Activated T-helper 2 cell treated with anti-CD3 and anti-CD28 coated beads, Interferon-gamma antibody, Interleukin-2, Interleukin-4, amounts not matched to agents 10 μg/mL and 5 μg/mL and 100 μg/mL, durations not matched to agents 14 hours and 24 hours and 36 hours (primary cell): ENCODE results near the gene MME. TPM values are rescaled to one million over a fixed set of nuclear protein-coding genes. Genes with fewer than 3 reads are reported as not detected.

ENCODE experiments used
- DNase-seq: peaks from one replicate; pipeline ENCODE4 v3.0.0; 2021; ENCODE audit warnings: low spot score
- H3K27ac Mint-ChIP-seq: one replicate; pipeline ENCODE4 v1.8.0; 2021; ENCODE audit warnings: mixed read lengths
- H3K27me3 Mint-ChIP-seq: one replicate; pipeline ENCODE4 v1.8.0; 2021; ENCODE audit warnings: low read depth, mixed read lengths
- H3K36me3 Mint-ChIP-seq: one replicate; pipeline ENCODE4 v1.8.0; 2021; ENCODE audit warnings: low read depth, mixed read lengths
- H3K4me1 Mint-ChIP-seq: one replicate; pipeline ENCODE4 v1.8.0; 2021; ENCODE audit warnings: low read depth, mixed read lengths
- H3K4me3 Mint-ChIP-seq: one replicate; pipeline ENCODE4 v1.8.0; 2021; ENCODE audit warnings: low read depth, mild to moderate bottlenecking, moderate library complexity, mixed read lengths
- H3K9me3 Mint-ChIP-seq: one replicate; pipeline ENCODE4 v1.8.0; 2021; ENCODE audit warnings: mixed read lengths
- intact Hi-C: fragments of 100-400 bp; cut with micrococcal nuclease; formaldehyde crosslinking; loops from one replicate; pipeline ENCODE4 v1.15.1; 2023
- total RNA-seq: library from RNA; stranded (reverse); gene quantifications from 2 replicates; pipeline ENCODE4 v1.2.3, GENCODE V29; 2022

The MME gene
- total RNA-seq, 1 donor from 2014 or later = not detected

- intact Hi-C loops = no loop called here
Observed at GRCh38 chr3:155164306-155164705, 84.2 kb downstream of the MME start.

GRCh38 chr3:155166441-155166840, 86.3 kb downstream of the MME start:
- Mint-ChIP-seq H3K9me3 (no peaks in the 10 kb centered on the region), H3K27ac (no peak overlapping the region), H3K4me3 (no peak overlapping the region), H3K4me1 (no peaks in the 10 kb centered on the region), H3K27me3 (no peaks in the 10 kb centered on the region), H3K36me3 (no peaks in the 10 kb centered on the region)
- DNase-seq = no peak
- intact Hi-C loops = no loop called here

More at GRCh38 chr3:155164306-155164705, 84.2 kb downstream of the MME start:
- no peaks in the 10 kb centered on the region for H3K9me3 Mint-ChIP-seq
- no peaks in the 10 kb centered on the region for H3K36me3 Mint-ChIP-seq
- no peak overlapping the region for H3K4me3 Mint-ChIP-seq
- DNase-seq = no peak
- no peak overlapping the region for H3K27ac Mint-ChIP-seq
- no peaks in the 10 kb centered on the region for H3K4me1 Mint-ChIP-seq
- no peaks in the 10 kb centered on the region for H3K27me3 Mint-ChIP-seq

GRCh38 chr3:155169197-155169596, 89.1 kb downstream of the MME start:
- no peak for DNase-seq
- Mint-ChIP-seq H3K9me3 (no peaks in the 10 kb centered on the region), H3K36me3 (no peaks in the 10 kb centered on the region), H3K4me1 (no peaks in the 10 kb centered on the region), H3K27me3 (no peaks in the 10 kb centered on the region), H3K27ac (no peak overlapping the region), H3K4me3 (no peak overlapping the region)
- intact Hi-C loops = no loop called here

- no peak overlapping the region for H3K4me3 Mint-ChIP-seq
- DNase-seq = no peak
- no peak overlapping the region for H3K27ac Mint-ChIP-seq
- H3K4me1 Mint-ChIP-seq = no peaks in the 10 kb centered on the region
- intact Hi-C loops = no loop called here
- no peaks in the 10 kb centered on the region for H3K9me3 Mint-ChIP-seq
- no peaks in the 10 kb centered on the region for H3K36me3 Mint-ChIP-seq
- H3K27me3 Mint-ChIP-seq = no peaks in the 10 kb centered on the region
Observed at GRCh38 chr3:155173771-155174170, 93.7 kb downstream of the MME start.

GRCh38 chr3:155178810-155179436, 98.8 kb downstream of the MME start:
- Mint-ChIP-seq H3K36me3 (no peaks in the 10 kb centered on the region), H3K4me3 (no peak overlapping the region), H3K27ac (no peak overlapping the region), H3K4me1 (peaks cover 3% of the 10 kb centered on the region), H3K9me3 (no peaks in the 10 kb centered on the region), H3K27me3 (peaks cover 3% of the 10 kb centered on the region)
- DNase-seq = no peak
- intact Hi-C loops = no loop called here

- Mint-ChIP-seq H3K36me3 (no peaks in the 10 kb centered on the region), H3K27me3 (peaks cover 3% of the 10 kb centered on the region), H3K4me3 (no peak overlapping the region), H3K27ac (no peak overlapping the region), H3K4me1 (peaks cover 8% of the 10 kb centered on the region), H3K9me3 (no peaks in the 10 kb centered on the region)
- no peak for DNase-seq
- intact Hi-C loops = no loop called here
Observed at GRCh38 chr3:155179437-155179827, 99.3 kb downstream of the MME start.

- DNase-seq = no peak
- Mint-ChIP-seq H3K9me3 (no peaks in the 10 kb centered on the region), H3K27ac (no peak overlapping the region), H3K27me3 (peaks cover 3% of the 10 kb centered on the region), H3K4me1 (peaks cover 8% of the 10 kb centered on the region), H3K36me3 (no peaks in the 10 kb centered on the region), H3K4me3 (no peak overlapping the region)
- intact Hi-C loops = no loop called here
Observed at GRCh38 chr3:155179966-155180757, 100.0 kb downstream of the MME start.

- DNase-seq = no peak
- H3K4me3 Mint-ChIP-seq = no peak overlapping the region
- H3K36me3 Mint-ChIP-seq = no peaks in the 10 kb centered on the region
- peaks cover 8% of the 10 kb centered on the region for H3K4me1 Mint-ChIP-seq
- intact Hi-C loops = no loop called here
- H3K27me3 Mint-ChIP-seq = peaks cover 3% of the 10 kb centered on the region
- no peaks in the 10 kb centered on the region for H3K9me3 Mint-ChIP-seq
- no peak overlapping the region for H3K27ac Mint-ChIP-seq
Observed at GRCh38 chr3:155182467-155182866, 102.3 kb downstream of the MME start.

- no peak for DNase-seq
- H3K4me1 Mint-ChIP-seq = peaks cover 8% of the 10 kb centered on the region
- intact Hi-C loops = no loop called here
- H3K36me3 Mint-ChIP-seq = no peaks in the 10 kb centered on the region
- H3K4me3 Mint-ChIP-seq = no peak overlapping the region
- H3K27me3 Mint-ChIP-seq = peaks cover 3% of the 10 kb centered on the region
- H3K27ac Mint-ChIP-seq = no peak overlapping the region
- H3K9me3 Mint-ChIP-seq = no peaks in the 10 kb centered on the region
Observed at GRCh38 chr3:155184011-155184410, 103.9 kb downstream of the MME start.

GRCh38 chr3:155185631-155186071, 105.5 kb downstream of the MME start:
- H3K27ac Mint-ChIP-seq = no peak overlapping the region
- H3K4me3 Mint-ChIP-seq = no peak overlapping the region
- intact Hi-C loops = no loop called here
- H3K27me3 Mint-ChIP-seq = peaks cover 3% of the 10 kb centered on the region
- peaks cover 8% of the 10 kb centered on the region for H3K4me1 Mint-ChIP-seq
- no peaks in the 10 kb centered on the region for H3K36me3 Mint-ChIP-seq
- no peaks in the 10 kb centered on the region for H3K9me3 Mint-ChIP-seq
- DNase-seq = no peak

- no peaks in the 10 kb centered on the region for H3K27me3 Mint-ChIP-seq
- H3K36me3 Mint-ChIP-seq = no peaks in the 10 kb centered on the region
- no peak overlapping the region for H3K27ac Mint-ChIP-seq
- H3K4me1 Mint-ChIP-seq = peaks cover 8% of the 10 kb centered on the region
- no peak overlapping the region for H3K4me3 Mint-ChIP-seq
- no peaks in the 10 kb centered on the region for H3K9me3 Mint-ChIP-seq
- DNase-seq = no peak
- intact Hi-C loops = no loop called here
Observed at GRCh38 chr3:155188031-155188430, 107.9 kb downstream of the MME start.

GRCh38 chr3:155189478-155189877, 109.4 kb downstream of the MME start:
- H3K36me3 Mint-ChIP-seq = no peaks in the 10 kb centered on the region
- intact Hi-C loops = no loop called here
- H3K4me1 Mint-ChIP-seq = no peaks in the 10 kb centered on the region
- H3K27ac Mint-ChIP-seq = no peak overlapping the region
- no peaks in the 10 kb centered on the region for H3K9me3 Mint-ChIP-seq
- no peak for DNase-seq
- no peak overlapping the region for H3K4me3 Mint-ChIP-seq
- no peaks in the 10 kb centered on the region for H3K27me3 Mint-ChIP-seq

GRCh38 chr3:155190691-155191090, 110.6 kb downstream of the MME start:
- Mint-ChIP-seq H3K27ac (no peak overlapping the region), H3K4me1 (no peaks in the 10 kb centered on the region), H3K9me3 (no peaks in the 10 kb centered on the region), H3K27me3 (no peaks in the 10 kb centered on the region), H3K36me3 (no peaks in the 10 kb centered on the region), H3K4me3 (no peak overlapping the region)
- DNase-seq = no peak
- intact Hi-C loops = no loop called here
